NCI-H82 (cell line): Measurements from ENCODE around the gene SIRPA.

Experiments
- DNase-seq: peaks from one replicate; lab custom pipeline; 2025; lab: John Stamatoyannopoulos, UW

The SIRPA gene

DNA sequence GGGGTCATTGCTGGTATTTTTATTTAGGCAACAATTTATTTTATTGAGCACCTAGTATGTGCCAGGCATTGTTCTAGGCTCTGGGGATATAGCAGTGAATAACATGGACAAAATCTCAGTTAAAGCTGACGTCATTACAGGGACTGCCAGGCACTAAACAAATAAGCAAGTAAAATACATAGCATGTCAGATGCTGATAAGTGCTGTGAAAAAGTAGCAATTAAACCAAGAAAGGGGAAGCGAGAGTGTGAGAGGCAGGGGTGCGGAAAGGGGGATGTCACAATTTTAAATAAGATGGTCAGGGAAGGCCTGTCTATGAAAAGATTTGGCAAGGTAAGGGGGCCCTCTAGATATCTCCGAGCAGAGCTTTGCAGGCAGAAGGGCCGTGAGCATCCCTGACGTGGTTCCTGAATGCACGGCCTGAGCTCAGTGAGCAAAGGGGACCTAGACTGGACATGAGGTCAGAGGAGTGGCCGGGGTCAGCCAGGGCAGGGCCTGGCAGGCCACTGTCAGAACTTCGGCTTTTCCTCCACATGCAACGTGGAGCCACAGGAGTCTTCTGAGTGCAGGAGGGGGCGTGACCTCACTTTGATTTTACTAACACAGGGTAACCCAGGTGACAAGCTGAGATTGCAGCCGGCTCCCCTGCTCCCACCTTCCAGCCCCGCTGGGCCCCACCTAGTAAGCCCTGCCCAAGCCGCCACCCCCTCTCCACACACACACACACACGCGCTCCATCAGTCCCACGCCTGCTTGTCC lies 24.2 kb upstream of the SIRPA start:
- DNase-seq: no peak

DNA sequence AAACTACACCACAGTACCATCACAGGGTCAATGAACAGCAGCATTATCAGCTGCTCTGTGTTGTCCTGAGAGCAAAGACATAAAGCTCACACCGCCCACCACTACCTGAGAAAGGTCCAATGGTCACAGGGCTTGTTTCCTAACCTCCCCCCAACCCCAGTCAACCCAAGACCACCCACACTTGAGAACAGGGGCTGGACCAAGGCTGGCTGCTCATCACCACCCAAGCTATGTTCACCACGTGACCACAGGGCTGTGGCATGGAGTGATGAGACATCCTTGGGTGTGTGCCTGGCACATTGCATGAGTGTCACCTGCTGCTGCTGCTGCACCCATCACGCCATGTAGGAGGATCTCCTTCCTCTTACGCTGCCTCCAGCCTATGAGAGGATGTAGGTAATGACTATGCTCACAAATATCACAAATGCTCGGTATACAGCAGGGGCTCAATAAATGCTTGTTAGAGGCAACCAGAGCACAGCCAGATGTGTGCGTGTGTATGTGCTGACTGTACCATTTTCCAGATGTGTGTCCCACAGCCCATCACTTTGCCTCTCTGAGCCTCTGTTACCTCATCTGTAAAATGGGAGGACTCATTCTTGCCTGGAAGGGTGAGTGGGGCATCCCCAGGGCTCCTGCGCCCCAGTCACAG lies 23.3 kb upstream of the SIRPA start:
- no peak for DNase-seq

- DNase-seq: no peak
Observed at GRCh38 chr20:1872459-1873097, 22.6 kb upstream of the SIRPA start.

DNA sequence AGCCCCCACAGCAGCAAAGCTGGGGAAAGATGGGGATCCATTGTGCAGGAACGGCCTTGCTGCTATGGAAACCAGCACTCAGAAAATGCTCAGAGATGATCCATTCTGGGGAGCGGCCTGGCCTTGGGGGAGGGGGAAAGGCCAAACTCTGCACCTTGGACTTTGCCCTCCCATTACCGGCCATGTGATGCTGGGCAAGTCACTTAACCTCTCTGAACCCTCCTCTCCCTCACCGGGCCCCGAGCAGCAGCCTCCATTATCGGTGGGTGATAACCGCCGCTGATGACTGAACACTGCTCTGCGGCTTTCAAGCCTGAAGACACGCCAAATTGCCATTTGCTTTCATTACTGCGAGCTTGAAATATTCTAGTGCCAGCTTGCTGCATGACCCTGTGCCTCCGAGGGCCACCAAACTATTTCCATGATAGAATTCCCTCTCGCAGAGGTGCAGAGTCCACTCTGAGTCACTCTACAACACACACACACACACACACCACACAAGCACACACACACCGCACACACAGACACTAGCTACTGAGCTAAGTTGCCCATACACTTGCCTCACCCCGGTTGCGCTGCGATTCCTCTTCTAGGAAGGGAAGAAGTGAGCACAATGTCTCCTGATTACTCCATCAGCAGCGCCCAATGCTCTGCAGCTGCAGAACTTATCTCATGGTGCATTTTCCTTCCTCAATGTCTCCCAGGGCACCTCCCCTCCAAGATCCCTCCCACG lies 20.6 kb upstream of the SIRPA start:
- no peak for DNase-seq

GRCh38 chr20:1875183-1875554 lies 20.0 kb upstream of the SIRPA start:
- no peak for DNase-seq

- DNase-seq: no peak
Observed at GRCh38 chr20:1875762-1876161, 19.4 kb upstream of the SIRPA start.

DNA sequence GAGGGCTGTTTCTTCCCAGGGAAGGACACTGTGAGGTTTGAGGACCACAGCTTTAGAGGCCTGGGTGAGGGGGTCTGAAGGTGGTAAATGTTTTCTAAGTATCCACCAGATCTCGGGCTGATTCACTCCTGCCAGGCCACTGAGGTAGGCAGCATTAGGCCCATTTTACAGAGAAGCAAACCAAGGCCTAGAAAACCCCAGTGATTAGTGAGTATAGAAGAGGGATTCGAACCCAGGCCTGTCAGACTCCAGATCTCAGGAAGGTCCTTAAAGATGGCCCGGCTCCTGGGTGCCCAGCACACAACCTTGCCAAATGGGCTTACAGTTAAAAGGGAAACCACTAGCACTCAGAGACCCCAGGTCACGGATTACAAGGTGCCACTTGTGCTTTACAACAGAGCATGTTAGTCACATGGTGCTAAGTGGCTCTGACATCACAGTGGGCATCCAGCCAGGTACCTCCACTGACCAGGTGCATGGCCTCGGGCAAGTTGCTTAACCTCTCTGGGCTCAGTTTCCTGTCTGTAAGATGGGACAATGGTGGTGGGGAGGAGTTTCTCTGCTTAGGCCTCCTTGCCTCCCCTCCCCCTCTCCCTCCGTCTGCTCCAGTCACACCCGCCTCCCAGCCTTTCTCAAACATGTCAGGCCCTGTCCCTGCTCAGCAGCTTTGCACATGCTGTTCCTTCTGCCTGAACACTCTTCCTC lies 18.8 kb upstream of the SIRPA start:
- no peak for DNase-seq

- DNase-seq: peak; percentile 38
Observed at GRCh38 chr20:1876975-1877608, 18.1 kb upstream of the SIRPA start.

GRCh38 chr20:1877609-1878200 lies 17.5 kb upstream of the SIRPA start:
- no peak for DNase-seq

DNA sequence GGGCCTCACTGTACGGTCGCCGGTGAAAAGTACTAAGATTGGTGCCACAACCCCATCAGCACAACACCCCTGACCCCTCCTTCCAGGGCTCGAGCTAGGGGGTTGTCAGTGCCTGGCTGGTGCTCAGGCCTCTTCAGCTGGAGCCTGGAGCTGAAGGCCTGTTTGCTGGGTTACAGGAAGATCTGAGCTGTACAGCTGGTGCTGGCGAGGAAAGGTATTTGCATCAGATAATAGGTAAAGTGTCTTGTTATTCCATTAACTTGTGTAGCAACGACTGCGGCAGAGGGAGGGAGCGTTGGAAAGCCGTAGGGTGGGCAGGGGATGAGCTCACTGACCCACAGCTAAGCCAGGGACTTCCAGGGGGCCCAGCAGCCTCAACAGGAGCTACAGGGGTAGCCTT lies 15.8 kb upstream of the SIRPA start:
- DNase-seq: no peak

- DNase-seq: no peak
Observed at GRCh38 chr20:1879934-1880333, 15.3 kb upstream of the SIRPA start.

GRCh38 chr20:1880529-1881239 lies 14.5 kb upstream of the SIRPA start:
- no peak for DNase-seq

GRCh38 chr20:1881240-1881835 lies 13.9 kb upstream of the SIRPA start:
- DNase-seq: no peak

GRCh38 chr20:1882026-1882425 lies 13.2 kb upstream of the SIRPA start:
- DNase-seq: no peak

- DNase-seq: no peak
Observed at GRCh38 chr20:1883986-1884385, 11.2 kb upstream of the SIRPA start.

DNA sequence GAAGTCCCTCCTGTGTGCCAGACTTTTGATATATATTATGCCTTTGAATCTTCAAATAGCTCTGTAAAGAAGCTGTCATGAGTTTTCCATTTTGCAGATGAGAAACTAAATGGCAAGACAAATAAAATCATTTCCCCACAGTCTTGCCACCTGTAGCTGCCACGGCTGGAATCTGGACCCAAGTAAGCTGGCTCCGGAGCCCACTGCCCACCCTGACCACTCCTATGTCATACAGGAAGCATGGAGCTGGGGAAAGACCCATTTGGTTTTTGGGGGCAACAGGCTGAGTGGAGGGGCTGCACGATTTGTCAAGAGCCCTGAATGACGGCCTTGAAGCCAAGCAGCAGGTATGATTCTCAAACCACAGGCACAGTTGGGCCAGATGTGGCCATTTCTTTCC lies 10.0 kb upstream of the SIRPA start:
- DNase-seq: no peak

DNA sequence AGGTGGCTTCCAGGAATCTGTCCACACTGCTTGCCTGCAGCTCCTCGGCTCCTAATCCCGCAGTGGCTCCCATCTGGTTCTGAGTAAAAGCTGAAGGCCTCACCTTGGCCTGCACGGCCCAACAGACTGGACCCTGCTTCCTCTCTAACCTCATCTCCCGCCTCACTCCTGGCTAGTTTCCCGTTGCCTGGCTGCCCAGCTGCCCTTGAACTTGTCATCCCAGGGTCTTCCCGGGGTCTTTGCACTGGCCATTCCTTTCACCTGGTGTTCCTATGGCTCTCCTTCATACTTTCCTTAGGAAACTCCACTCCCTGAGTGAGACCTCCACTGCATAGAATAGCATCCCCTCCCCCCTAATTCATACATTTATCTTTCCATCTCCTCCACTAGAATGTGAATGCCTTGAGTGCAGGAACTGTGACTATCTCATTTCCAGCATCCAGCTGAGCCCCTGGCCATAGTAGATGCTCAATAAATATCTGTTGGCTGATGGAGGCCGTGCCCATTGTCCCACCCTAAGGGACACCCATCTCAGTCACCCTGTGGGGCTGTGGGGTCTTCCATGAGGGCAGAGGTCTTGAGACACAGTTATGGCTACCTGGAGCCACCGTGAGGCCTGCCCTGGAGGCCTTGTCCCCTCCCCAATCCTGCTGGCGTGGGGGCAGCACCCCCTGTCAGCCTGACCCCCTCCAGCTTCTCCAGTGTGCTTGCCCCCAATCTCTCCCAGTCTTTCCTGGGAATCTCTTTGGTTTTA lies 9.1 kb upstream of the SIRPA start:
- no peak for DNase-seq

GRCh38 chr20:1887321-1887720 lies 7.9 kb upstream of the SIRPA start:
- DNase-seq: no peak

DNA sequence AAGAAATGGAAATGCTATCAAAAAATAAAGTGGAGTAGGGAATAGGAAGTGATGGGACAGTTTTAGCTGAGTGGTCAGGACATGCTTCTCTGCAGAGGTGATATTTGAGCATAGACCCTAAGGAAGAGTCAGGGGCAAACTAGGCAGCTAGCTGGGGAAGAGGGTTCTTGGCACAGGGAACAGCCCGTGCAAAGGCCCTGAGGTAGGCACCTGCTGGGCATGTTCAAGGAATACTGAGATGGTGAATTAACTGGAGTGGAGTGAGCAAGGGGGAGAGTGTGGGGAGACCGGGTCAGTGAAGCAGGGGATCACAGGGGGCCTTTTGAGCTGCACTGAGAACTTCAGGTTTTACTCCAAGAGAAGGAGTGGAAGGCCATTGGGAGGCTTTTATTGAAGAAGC lies 7.5 kb upstream of the SIRPA start:
- no peak for DNase-seq
